ENCODE results near the gene TRIM66.

DNA sequence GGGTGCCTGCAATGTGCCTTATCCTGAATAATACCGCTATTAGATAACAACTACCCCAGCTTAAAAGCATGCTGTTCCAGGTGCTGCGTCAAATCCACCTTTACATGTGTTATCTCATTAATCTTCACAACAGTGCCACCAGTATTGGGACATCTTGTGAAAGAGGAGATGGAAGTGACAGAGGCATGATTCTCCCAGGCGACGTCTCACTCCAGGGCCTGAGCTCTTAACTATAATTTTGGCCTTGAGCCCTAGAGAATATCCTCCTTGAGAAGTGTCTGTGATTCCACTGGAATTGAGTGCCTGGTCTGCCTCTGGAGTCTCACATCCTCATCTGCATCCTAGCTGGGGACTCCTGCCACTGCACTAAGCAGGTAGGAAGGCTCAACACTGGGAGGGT, 43.9 kb upstream of the TRIM66 start:
- TF ChIP-seq EZH2 (IDR thresholded peaks at IDR 0.05), result no peak
- TF ChIP-seq POLR2AphosphoS5 (IDR thresholded peaks at IDR 0.05; ENCODE audit: borderline replicate concordance, low read depth, low read length), result no peak
- TF ChIP-seq FOXP2 (optimal IDR thresholded peaks at IDR 0.05; ENCODE audit: control extremely low read depth, extremely low read length, insufficient read depth), result no peak
